GM12878 (cell line): Measurements from ENCODE around the gene IER5. TPM values are rescaled to one million over a fixed set of nuclear protein-coding genes. Genes with fewer than 3 reads are reported as not detected.

ENCODE experiments used
- BACH1 ChIP-seq: fragments of 450-650 bp; IDR thresholded peaks from 2 replicates; pipeline ENCODE4 v1.6.1; 2017; ENCODE audit warnings: mild to moderate bottlenecking, borderline replicate concordance
- BCL11A ChIP-seq: IDR thresholded peaks from 2 replicates; pipeline ENCODE4 v1.6.1; 2011; ENCODE audit warnings: low read depth, low read length
- CEBPB ChIP-seq, 2 experiments: fragments of 150-350 bp in 1 of 2; IDR thresholded peaks; 2 replicates each; pipeline ENCODE4 v1.6.1; 2012 to 2014; ENCODE audit warnings: low read depth in 2 of 2, low read length in 2 of 2, borderline replicate concordance in 1 of 2, inconsistent platforms in 1 of 2
- CHD1 ChIP-seq: IDR thresholded peaks from 2 replicates; pipeline ENCODE4 v1.6.1; 2012; ENCODE audit warnings: low read depth, low read length, improper control_type of control experiment
- EGR1 ChIP-seq, 2 experiments: IDR thresholded peaks; 1 replicate in 1 of 2; 2 replicates in 1 of 2; pipeline ENCODE4 v1.6.1; 2011 to 2012; ENCODE audit warnings: low read depth in 2 of 2, low read length in 2 of 2, borderline replicate concordance in 1 of 2, mild to moderate bottlenecking in 1 of 2, moderate library complexity in 1 of 2
- EP300 ChIP-seq, 2 experiments: fragments of 150-350 bp in 1 of 2; IDR thresholded peaks; 2 replicates each; pipeline ENCODE4 v1.6.1; 2011 to 2012; ENCODE audit warnings: low read depth in 2 of 2, low read length in 2 of 2, borderline replicate concordance in 1 of 2, improper control_type of control experiment in 1 of 2, inconsistent platforms in 1 of 2; ENCODE audit not compliant: control insufficient read depth in 1 of 2
- MTA2 ChIP-seq: fragments of 450-650 bp; IDR thresholded peaks from 2 replicates; pipeline ENCODE4 v1.6.1; 2016; ENCODE audit warnings: low read depth, mild to moderate bottlenecking, moderate library complexity
- NR2C1 ChIP-seq: fragments of 450-650 bp; IDR thresholded peaks from 2 replicates; pipeline ENCODE4 v1.6.1; 2017; ENCODE audit warnings: antibody characterized with exemption, mild to moderate bottlenecking, moderate library complexity
- RB1 ChIP-seq: fragments of 450-650 bp; formaldehyde crosslinking; IDR thresholded peaks from 2 replicates; pipeline ENCODE4 v1.6.1; 2017; ENCODE audit warnings: mild to moderate bottlenecking, borderline replicate concordance
- RELA ChIP-seq: fragments of 450-650 bp; IDR thresholded peaks from 2 replicates; pipeline ENCODE4 v1.8.0; 2014; ENCODE audit warnings: borderline replicate concordance; ENCODE audit not compliant: partially characterized antibody
- RFX5 ChIP-seq: IDR thresholded peaks from 2 replicates; pipeline ENCODE4 v1.6.1; 2011; ENCODE audit warnings: low read depth, low read length, improper control_type of control experiment
- SMARCA5 ChIP-seq: fragments of 450-650 bp; IDR thresholded peaks from 2 replicates; pipeline ENCODE4 v1.6.1; 2017; ENCODE audit warnings: mild to moderate bottlenecking
- SRF ChIP-seq, 2 experiments: IDR thresholded peaks; 2 replicates each; pipeline ENCODE4 v1.6.1; 2011; ENCODE audit warnings: low read depth in 2 of 2, low read length in 2 of 2, mild to moderate bottlenecking in 1 of 2, moderate library complexity in 1 of 2
- STAT3 ChIP-seq: IDR thresholded peaks from 2 replicates; pipeline ENCODE4 v1.6.1; 2011; ENCODE audit warnings: low read depth, low read length, improper control_type of control experiment
- TARDBP ChIP-seq: IDR thresholded peaks from 2 replicates; pipeline ENCODE4 v1.6.1; 2016; ENCODE audit warnings: borderline replicate concordance
- TBL1XR1 ChIP-seq: IDR thresholded peaks from 2 replicates; pipeline ENCODE4 v1.6.1; 2012; ENCODE audit warnings: low read depth, low read length, improper control_type of control experiment
- YY1 ChIP-seq: IDR thresholded peaks from 2 replicates; pipeline ENCODE4 v1.6.1; 2011; ENCODE audit warnings: low read depth, mild to moderate bottlenecking, low read length
- ZNF207 ChIP-seq: fragments of 450-650 bp; IDR thresholded peaks from 2 replicates; pipeline ENCODE4 v1.6.1; 2014; ENCODE audit warnings: antibody characterized with exemption, mild to moderate bottlenecking, borderline replicate concordance
- polyA plus RNA-seq, 11 experiments: library from polyadenylated mRNA; depleted of rRNA in 4 of 11; unstranded in 6 of 11; stranded (reverse) in 5 of 11; fragments of >200 nt; fragmentation: Nextera tagmentation in 4 of 11; fragmentation: Illumina TruSeq in 1 of 11; extraction: Ambion mirVana in 4 of 11; extraction: Trizol in 1 of 11; gene quantifications; 1 replicate in 1 of 11; 2 replicates in 10 of 11; pipeline versions ENCODE4 v1.2.1 to v1.2.3, GENCODE V29; 2011 to 2016; ENCODE audit warnings: inconsistent platforms in 2 of 11, missing spikeins in 2 of 11, low read depth in 1 of 11
- total RNA-seq, 4 experiments: library from RNA; depleted of rRNA in 3 of 4; stranded (reverse); fragments of >200 nt in 3 of 4; fragmentation: Illumina TruSeq in 1 of 4; extraction: Trizol in 1 of 4; gene quantifications; 2 replicates each; pipeline versions ENCODE4 v1.2.1 to v1.2.3, GENCODE V29; 2013 to 2021
- TF ChIP-seq, protein P1 (sequence below): fragments of 450-650 bp; IDR thresholded peaks from 2 replicates; pipeline ENCODE4 v1.6.1; 2018; ENCODE audit warnings: mild to moderate bottlenecking, low read depth, moderate library complexity; ENCODE audit not compliant: partially characterized antibody
- TF ChIP-seq, protein P2 (sequence below): IDR thresholded peaks from 2 replicates; pipeline ENCODE4 v1.6.1; 2011; ENCODE audit warnings: borderline replicate concordance, low read depth, mild to moderate bottlenecking, moderate library complexity, low read length; ENCODE audit not compliant: insufficient read depth, poor library complexity, severe bottlenecking
- TF ChIP-seq, protein P3 (sequence below): fragments of 450-650 bp; IDR thresholded peaks from 2 replicates; pipeline ENCODE4 v1.6.1; 2017; ENCODE audit warnings: mild to moderate bottlenecking, moderate library complexity

Gene IER5
- total and polyA plus RNA-seq, 10 of the 15 experiments (the other 5 are each of a cell fraction or from before 2014, with no cell fraction given), result 4.3 to 75.2 (median 30.5) TPM

DNA sequence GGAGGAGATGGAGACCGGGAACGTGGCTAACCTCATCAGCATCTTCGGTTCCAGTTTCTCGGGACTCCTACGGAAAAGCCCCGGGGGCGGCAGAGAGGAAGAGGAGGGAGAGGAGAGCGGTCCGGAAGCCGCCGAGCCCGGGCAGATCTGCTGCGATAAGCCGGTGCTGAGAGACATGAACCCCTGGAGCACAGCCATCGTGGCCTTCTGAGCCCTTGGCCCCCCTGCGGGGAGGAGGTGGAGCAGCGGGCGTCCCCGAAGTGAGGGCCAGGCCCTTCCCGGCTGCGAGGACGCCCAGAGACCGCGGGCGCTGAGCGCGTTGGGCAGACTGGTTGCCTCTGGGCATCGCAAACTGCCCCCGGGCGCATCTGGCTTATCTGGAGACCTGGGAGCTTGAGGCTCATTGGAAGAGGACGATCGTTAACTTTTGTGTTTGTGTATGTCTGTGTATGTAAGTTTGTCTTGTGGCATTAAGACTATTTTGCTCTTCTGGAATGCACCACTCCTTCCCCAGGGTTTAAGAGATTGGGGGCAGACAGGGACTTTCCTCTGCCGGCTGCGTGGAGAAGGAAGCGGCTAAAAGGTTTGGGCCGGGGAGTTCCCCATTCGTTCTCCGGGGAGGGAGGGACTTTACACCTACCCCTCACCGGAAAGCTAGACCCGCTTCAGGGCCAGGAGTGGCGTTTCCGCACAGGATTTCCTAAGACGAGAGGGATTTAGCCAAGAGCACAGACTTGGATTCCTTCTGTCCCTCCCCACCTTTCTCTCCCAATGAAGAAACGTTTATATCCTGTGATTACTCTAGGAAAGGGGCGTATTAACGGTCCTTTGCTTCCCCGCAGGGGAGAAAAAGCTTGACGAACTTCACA is 1.4 kb downstream of the IER5 start (continued):
- TF ChIP-seq, protein P1, sequence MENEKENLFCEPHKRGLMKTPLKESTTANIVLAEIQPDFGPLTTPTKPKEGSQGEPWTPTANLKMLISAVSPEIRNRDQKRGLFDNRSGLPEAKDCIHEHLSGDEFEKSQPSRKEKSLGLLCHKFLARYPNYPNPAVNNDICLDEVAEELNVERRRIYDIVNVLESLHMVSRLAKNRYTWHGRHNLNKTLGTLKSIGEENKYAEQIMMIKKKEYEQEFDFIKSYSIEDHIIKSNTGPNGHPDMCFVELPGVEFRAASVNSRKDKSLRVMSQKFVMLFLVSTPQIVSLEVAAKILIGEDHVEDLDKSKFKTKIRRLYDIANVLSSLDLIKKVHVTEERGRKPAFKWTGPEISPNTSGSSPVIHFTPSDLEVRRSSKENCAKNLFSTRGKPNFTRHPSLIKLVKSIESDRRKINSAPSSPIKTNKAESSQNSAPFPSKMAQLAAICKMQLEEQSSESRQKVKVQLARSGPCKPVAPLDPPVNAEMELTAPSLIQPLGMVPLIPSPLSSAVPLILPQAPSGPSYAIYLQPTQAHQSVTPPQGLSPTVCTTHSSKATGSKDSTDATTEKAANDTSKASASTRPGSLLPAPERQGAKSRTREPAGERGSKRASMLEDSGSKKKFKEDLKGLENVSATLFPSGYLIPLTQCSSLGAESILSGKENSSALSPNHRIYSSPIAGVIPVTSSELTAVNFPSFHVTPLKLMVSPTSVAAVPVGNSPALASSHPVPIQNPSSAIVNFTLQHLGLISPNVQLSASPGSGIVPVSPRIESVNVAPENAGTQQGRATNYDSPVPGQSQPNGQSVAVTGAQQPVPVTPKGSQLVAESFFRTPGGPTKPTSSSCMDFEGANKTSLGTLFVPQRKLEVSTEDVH, result peak; percentile 71
- TF ChIP-seq CHD1, result peak; percentile 93
- TF ChIP-seq SMARCA5, result no peak
- TF ChIP-seq RB1, result 0 out of 2 replicates have a peak, but pooled peaks have one; percentile 4
- TF ChIP-seq BCL11A, result peak; percentile 29
- TF ChIP-seq NR2C1, result no peak
- no peak for TF ChIP-seq CEBPB (IDR thresholded peaks at IDR 0.05; ENCODE audit: borderline replicate concordance in 1 of 2, low read depth in 2 of 2, low read length in 2 of 2)
- peak; percentile 79 for TF ChIP-seq TBL1XR1
- TF ChIP-seq RELA, result peak; percentile 98
- no peak; the same call in 1 of the 2 replicates for TF ChIP-seq TARDBP
- TF ChIP-seq SRF (IDR thresholded peaks at IDR 0.05; ENCODE audit: low read depth in 2 of 2, low read length in 2 of 2), result peak in 1 of 2 experiments; percentile 62; a peak in 1 of 4 replicates
- 0 out of 2 replicates have a peak, but pooled peaks have one; percentile 18 for TF ChIP-seq STAT3
- TF ChIP-seq MTA2, result peak; percentile 50; the same call in 1 of the 2 replicates
- TF ChIP-seq BACH1, result peak; percentile 31; the same call in 1 of the 2 replicates
- no peak for TF ChIP-seq RFX5
- TF ChIP-seq, protein P2, sequence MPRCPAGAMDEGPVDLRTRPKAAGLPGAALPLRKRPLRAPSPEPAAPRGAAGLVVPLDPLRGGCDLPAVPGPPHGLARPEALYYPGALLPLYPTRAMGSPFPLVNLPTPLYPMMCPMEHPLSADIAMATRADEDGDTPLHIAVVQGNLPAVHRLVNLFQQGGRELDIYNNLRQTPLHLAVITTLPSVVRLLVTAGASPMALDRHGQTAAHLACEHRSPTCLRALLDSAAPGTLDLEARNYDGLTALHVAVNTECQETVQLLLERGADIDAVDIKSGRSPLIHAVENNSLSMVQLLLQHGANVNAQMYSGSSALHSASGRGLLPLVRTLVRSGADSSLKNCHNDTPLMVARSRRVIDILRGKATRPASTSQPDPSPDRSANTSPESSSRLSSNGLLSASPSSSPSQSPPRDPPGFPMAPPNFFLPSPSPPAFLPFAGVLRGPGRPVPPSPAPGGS, result peak; percentile 75
- TF ChIP-seq, protein P3, sequence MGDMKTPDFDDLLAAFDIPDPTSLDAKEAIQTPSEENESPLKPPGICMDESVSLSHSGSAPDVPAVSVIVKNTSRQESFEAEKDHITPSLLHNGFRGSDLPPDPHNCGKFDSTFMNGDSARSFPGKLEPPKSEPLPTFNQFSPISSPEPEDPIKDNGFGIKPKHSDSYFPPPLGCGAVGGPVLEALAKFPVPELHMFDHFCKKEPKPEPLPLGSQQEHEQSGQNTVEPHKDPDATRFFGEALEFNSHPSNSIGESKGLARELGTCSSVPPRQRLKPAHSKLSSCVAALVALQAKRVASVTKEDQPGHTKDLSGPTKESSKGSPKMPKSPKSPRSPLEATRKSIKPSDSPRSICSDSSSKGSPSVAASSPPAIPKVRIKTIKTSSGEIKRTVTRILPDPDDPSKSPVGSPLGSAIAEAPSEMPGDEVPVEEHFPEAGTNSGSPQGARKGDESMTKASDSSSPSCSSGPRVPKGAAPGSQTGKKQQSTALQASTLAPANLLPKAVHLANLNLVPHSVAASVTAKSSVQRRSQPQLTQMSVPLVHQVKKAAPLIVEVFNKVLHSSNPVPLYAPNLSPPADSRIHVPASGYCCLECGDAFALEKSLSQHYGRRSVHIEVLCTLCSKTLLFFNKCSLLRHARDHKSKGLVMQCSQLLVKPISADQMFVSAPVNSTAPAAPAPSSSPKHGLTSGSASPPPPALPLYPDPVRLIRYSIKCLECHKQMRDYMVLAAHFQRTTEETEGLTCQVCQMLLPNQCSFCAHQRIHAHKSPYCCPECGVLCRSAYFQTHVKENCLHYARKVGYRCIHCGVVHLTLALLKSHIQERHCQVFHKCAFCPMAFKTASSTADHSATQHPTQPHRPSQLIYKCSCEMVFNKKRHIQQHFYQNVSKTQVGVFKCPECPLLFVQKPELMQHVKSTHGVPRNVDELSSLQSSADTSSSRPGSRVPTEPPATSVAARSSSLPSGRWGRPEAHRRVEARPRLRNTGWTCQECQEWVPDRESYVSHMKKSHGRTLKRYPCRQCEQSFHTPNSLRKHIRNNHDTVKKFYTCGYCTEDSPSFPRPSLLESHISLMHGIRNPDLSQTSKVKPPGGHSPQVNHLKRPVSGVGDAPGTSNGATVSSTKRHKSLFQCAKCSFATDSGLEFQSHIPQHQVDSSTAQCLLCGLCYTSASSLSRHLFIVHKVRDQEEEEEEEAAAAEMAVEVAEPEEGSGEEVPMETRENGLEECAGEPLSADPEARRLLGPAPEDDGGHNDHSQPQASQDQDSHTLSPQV, result no peak
- peak; percentile 58 to 64; a peak in 2 of 4 replicates for TF ChIP-seq EP300 (IDR thresholded peaks at IDR 0.05; ENCODE audit: borderline replicate concordance in 1 of 2, control insufficient read depth in 1 of 2, low read depth in 2 of 2, low read length in 2 of 2)
- peak; percentile 42; the same call in 1 of the 2 replicates for TF ChIP-seq YY1
- no peak for TF ChIP-seq EGR1 (IDR thresholded peaks at IDR 0.05; ENCODE audit: borderline replicate concordance in 1 of 2, low read depth in 2 of 2, low read length in 2 of 2)
- peak; percentile 75; the same call in 1 of the 2 replicates for TF ChIP-seq ZNF207
